Type B pancreatic cell (in vitro differentiated cells): ENCODE results near the gene REC114. TPM values are rescaled to one million over a fixed set of nuclear protein-coding genes. Genes with fewer than 3 reads are reported as not detected.

Experiments
- DNase-seq: peaks from one replicate; pipeline ENCODE4 v3.0.0; 2021; ENCODE audit warnings: mixed read lengths; ENCODE audit not compliant: unreplicated experiment; ENCODE audit errors: extremely low spot score
- H3K27ac Mint-ChIP-seq: 2 replicates; pipeline ENCODE4 v1.8.0; 2021; ENCODE audit warnings: mild to moderate bottlenecking, mixed read lengths
- H3K27me3 Mint-ChIP-seq: 2 replicates; pipeline ENCODE4 v1.8.0; 2021; ENCODE audit warnings: mixed read lengths
- H3K36me3 Mint-ChIP-seq: 2 replicates; pipeline ENCODE4 v1.8.0; 2021; ENCODE audit warnings: mixed read lengths
- H3K4me1 Mint-ChIP-seq: one replicate; pipeline ENCODE4 v1.8.0; 2021; ENCODE audit warnings: mixed read lengths; ENCODE audit not compliant: unreplicated experiment
- H3K4me3 Mint-ChIP-seq: 2 replicates; pipeline ENCODE4 v1.8.0; 2021; ENCODE audit warnings: mild to moderate bottlenecking, mixed read lengths
- H3K9me3 Mint-ChIP-seq: 2 replicates; pipeline ENCODE4 v1.8.0; 2021; ENCODE audit warnings: mixed read lengths
- total RNA-seq: library from RNA; stranded (reverse); gene quantifications from 2 replicates; pipeline ENCODE4 v1.2.1, GENCODE V29; 2021; ENCODE audit warnings: low replicate concordance
- TF ChIP-seq, protein P1 (sequence below): fragments of 200-600 bp; sonication (generic); conservative IDR thresholded peaks from 2 replicates; pipeline ENCODE4 v1.5.0; 2021; ENCODE audit warnings: antibody characterized with exemption, mild to moderate bottlenecking

REC114 gene
- total RNA-seq, 1 donor from 2014 or later, result not detected

DNA sequence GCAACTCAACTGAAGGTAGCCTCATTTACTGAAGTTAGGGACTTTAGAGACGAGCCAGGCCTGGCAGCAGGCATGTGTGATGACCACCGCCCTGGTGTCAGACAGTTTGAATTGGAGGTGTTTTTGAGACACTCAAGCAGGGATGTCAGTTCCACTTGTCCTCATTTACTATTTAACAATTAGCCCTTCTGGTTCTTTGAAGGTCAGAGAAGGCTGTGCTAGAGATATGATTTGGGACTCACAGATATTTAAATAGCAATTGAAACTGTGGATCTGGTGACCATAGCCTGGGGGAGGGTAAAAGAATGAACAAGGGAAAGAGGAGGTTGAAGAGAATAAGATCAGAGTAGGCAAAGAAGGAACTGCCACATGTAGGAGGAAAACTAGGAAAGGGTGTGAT is 74.6 kb downstream of the REC114 start:
- TF ChIP-seq, protein P1, sequence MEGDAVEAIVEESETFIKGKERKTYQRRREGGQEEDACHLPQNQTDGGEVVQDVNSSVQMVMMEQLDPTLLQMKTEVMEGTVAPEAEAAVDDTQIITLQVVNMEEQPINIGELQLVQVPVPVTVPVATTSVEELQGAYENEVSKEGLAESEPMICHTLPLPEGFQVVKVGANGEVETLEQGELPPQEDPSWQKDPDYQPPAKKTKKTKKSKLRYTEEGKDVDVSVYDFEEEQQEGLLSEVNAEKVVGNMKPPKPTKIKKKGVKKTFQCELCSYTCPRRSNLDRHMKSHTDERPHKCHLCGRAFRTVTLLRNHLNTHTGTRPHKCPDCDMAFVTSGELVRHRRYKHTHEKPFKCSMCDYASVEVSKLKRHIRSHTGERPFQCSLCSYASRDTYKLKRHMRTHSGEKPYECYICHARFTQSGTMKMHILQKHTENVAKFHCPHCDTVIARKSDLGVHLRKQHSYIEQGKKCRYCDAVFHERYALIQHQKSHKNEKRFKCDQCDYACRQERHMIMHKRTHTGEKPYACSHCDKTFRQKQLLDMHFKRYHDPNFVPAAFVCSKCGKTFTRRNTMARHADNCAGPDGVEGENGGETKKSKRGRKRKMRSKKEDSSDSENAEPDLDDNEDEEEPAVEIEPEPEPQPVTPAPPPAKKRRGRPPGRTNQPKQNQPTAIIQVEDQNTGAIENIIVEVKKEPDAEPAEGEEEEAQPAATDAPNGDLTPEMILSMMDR, result no peak
- H3K4me3 Mint-ChIP-seq, result no peak overlapping the region
- no peaks in the 10 kb centered on the region for H3K36me3 Mint-ChIP-seq
- no peak overlapping the region for H3K27ac Mint-ChIP-seq
- DNase-seq, result no peak
- no peaks in the 10 kb centered on the region for H3K9me3 Mint-ChIP-seq
- no peaks in the 10 kb centered on the region for H3K4me1 Mint-ChIP-seq
- H3K27me3 Mint-ChIP-seq, result no peaks in the 10 kb centered on the region

DNA sequence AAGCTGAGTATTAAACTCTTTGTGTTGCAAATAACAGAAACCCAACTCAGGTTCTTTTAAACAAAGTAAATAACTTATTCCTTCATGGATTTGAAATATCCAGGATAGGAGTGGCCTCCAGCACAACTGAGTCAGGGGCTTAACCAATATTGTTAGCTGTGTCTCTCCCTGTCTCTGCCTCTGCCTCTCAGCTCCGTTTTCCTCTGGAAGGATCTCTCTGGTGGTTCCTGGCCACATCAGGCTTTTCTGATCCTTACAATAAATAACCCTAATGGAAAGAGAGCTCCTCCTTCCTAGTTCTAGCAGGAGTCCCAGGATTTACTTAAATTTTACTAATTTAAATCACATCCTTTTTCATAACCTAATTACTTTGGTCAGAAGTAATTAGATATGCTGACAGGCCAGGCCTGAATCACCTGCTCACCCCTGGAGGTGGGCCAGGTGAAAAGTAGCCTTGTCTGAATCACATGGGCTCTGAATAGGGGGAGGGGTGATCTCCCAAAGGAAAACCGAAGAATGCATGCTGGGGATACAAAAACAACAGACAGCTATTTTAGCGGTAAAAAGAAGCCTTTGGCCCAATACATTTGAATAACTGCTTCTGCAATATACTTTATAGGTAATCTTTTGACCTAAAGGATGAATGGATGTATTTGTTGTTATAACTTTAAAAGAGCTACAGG is 75.4 kb downstream of the REC114 start:
- H3K27me3 Mint-ChIP-seq, result no peaks in the 10 kb centered on the region
- DNase-seq, result no peak
- H3K4me3 Mint-ChIP-seq, result no peak overlapping the region
- no peaks in the 10 kb centered on the region for H3K36me3 Mint-ChIP-seq
- H3K4me1 Mint-ChIP-seq, result no peaks in the 10 kb centered on the region
- no peak overlapping the region for H3K27ac Mint-ChIP-seq
- TF ChIP-seq, protein P1, result no peak
- no peaks in the 10 kb centered on the region for H3K9me3 Mint-ChIP-seq

DNA sequence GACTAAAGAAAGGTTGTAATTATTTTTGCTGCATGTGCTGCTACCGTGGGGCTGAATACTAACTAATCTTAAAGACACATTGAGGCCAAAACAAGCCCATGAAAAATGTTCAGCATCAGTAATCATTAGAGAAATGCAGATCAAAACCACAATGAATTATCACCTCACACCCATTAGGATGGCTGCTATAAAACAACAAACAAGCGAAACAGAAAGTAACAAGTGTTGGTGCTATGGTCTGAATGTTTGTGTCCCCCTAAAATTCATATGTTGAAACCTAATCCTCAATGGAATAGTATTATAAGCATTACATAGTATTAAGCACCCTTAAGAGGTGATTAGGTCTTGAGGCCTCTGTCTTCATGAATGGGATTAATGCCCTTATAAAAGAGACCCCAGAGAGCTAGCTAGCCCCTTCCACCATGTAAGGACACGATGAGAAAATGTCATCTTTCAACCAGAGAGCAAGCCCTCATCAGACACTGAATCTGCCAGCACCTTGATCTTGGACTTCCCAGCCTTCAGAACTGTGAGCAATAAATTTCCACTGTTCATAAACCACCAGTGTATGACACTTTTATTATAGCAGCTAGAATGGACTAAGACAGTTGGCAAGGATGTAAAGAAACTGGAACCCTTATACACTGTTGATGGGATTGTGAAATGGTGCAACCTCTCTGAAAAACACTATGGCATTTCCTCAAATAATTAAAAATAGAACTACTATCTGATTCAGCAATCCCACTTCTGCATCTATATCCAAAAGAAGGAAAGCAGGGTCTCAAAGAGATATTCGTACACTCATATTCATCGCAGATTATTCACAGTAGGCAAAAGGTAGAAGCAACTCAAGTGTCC is 76.1 kb downstream of the REC114 start:
- no peak for DNase-seq
- H3K27ac Mint-ChIP-seq, result no peak overlapping the region
- no peaks in the 10 kb centered on the region for H3K36me3 Mint-ChIP-seq
- no peaks in the 10 kb centered on the region for H3K27me3 Mint-ChIP-seq
- no peak overlapping the region for H3K4me3 Mint-ChIP-seq
- H3K9me3 Mint-ChIP-seq, result no peaks in the 10 kb centered on the region
- TF ChIP-seq, protein P1, result no peak
- no peaks in the 10 kb centered on the region for H3K4me1 Mint-ChIP-seq

DNA sequence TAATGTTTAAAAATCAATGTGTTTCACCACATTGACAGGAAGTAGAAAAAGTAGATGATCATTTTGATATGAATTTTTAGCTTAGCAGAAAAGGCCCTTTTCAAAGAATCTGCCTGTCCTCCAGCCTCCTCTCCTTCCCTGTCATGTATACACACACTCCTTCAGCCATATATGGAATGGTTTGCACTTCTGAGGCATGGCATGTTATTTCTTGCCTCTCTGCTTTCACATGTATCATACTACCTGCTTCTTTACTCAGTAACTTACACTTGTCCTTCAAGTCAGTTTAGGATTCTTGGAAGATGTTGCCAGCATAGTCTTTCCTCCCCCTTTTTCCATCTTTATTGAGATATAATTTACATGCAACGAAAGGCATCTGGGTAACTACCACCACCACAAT is 79.0 kb downstream of the REC114 start:
- Mint-ChIP-seq H3K27ac (no peak overlapping the region), H3K9me3 (no peaks in the 10 kb centered on the region), H3K36me3 (no peaks in the 10 kb centered on the region), H3K27me3 (no peaks in the 10 kb centered on the region), H3K4me3 (no peak overlapping the region), H3K4me1 (no peaks in the 10 kb centered on the region)
- TF ChIP-seq, protein P1, result no peak
- DNase-seq, result no peak

DNA sequence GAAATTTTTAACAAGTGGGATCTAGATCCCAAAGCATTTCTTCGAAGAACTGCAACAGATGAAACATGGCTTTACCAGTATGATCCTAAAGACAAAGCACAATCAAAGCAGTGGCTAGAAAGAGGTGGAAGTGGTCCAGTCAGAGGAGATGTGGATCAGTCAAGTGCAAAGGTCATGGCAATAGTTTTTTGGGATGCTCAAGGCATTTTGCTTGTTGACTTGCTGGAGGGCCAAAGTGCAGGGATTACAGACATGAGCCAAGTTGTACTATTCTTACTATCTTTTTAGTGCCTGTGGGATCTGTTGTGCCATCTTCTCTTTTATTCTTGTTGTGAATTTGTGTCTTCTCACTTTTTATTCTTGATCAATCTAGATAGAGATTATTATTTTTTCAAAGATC is 82.0 kb downstream of the REC114 start:
- TF ChIP-seq, protein P1, result no peak
- no peak for DNase-seq
- Mint-ChIP-seq H3K27ac (no peak overlapping the region), H3K9me3 (no peaks in the 10 kb centered on the region), H3K36me3 (no peaks in the 10 kb centered on the region), H3K4me3 (no peak overlapping the region), H3K27me3 (no peaks in the 10 kb centered on the region), H3K4me1 (no peaks in the 10 kb centered on the region)
